Epidermal melanocyte (primary cell): Measurements from ENCODE around the gene CACNA2D2.
"Not testable (repeated sequence)": the region's sequence is repeated elsewhere in the genome, so short reads cannot be mapped to it uniquely, and the experiment has no call there.

Source experiments
- DNase-seq: peaks from one replicate; pipeline ENCODE4 v3.0.0; 2011; ENCODE audit warnings: low spot score; ENCODE audit not compliant: insufficient read length

Gene CACNA2D2

GRCh38 chr3:50530001-50530970 is 26.9 kb upstream of the CACNA2D2 start:
- DNase-seq = no peak

DNA sequence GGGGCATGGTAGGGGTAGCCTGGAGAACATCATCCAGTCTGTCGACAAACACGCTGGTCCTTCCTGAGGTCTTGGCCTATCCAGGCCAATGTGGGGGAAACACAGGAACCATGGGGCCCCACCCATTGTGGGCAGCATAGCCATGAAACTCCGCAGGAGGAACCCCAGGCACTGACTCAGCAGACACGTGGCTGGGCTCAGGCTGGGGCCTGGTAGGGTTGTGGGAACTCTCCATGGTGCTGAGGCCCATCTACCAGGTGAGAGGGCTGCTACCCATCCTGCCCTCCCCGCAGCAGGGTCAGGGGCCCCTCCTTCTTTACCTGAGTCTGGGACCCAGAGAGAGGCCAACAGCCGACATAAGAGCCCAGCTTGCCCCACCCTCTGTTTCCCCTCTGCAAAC is 22.6 kb upstream of the CACNA2D2 start:
- DNase-seq = no peak

DNA sequence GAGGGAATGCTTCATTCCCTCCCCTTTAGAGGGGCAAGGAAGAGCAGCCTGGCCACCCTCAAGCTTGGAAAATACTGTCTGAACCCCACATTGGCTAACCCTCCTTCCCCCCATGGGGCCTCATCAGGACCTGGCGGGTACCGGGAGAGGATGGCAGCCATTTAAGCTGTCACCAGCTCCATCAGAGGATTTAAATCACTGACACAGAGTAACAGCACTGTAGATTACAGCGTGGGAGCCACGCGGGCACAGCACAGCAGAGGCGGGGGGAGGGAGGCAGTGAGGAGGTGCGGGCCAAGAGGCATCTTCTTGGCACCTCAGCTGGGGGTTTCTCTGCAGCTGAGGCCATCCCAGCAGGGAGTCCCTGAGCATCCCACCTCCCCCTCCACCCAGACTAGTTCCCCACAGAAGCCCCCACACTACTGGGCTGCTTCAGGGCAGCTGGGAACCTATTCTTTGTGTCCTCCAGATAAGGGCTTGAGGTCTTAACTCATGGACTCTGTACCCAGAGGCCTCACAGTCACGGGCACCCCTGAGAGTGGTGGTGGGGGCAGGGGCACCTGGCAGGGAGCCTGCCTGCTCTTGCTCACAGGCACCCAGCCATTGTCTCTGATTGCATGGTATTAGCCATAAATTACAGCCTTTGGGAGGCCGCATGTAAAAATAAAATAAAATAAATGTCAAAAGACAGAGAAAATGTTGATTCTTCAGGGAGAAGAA is 21.9 kb upstream of the CACNA2D2 start:
- no peak for DNase-seq

DNA sequence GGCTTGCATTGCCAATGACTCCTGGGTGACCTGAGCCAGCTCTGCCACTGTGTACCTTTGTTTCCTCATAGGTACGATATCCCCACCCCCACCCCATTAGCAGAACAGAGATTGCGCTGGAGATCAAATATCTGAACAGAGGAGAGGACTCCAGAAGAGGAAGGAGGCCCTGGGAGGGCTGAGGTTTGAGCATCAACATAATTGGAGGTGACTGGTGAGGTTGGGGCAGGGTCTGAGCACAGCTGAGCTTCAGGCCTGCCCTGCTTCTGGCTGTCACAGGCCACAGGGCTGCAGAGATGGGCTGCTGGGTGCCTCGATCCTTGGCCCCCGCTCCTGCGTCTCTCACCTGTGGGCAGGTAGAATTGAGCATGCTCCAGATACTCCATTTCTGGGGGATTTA is 21.3 kb upstream of the CACNA2D2 start:
- DNase-seq = no peak

GRCh38 chr3:50523279-50523811 is 19.9 kb upstream of the CACNA2D2 start:
- DNase-seq = no peak

DNA sequence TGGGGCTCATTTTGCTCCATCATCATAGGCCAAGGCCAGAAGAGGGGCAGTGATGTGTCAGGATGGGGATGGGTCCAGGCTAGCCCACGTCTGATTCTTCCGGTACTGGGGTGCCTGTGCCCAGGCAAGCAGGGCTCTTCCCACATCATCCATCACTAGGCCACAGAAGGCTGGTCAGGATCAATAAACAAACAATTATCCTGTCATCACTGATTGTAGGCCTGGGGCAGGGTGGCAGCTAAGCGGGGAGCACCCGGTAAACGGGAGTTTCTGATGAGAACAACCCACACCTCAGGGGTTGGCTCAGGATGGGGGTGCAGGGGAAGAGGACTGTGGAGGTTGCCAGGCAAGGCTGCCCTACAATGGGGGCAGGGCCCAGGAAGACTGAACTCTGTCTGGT is 18.1 kb upstream of the CACNA2D2 start:
- DNase-seq = no peak

DNA sequence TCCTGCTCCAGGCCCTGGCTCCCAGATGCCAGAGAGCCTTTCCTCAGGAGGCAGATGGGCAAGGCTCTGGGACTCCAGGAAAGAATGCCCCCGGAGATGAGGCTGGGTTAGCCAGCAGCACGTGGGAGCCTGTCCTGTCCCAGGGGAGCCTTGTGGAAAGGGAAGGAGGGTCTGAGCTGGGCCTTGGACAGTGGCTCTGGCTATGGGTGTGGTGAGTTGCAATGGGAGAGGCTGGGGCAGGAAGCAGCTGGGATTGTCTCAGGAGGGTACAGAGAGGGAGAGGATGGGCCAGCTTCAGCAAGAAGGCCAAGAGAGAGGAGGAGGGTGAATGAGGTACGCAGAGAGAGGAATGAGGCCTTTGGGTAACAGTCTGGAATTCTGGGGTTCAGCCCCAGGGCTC is 17.4 kb upstream of the CACNA2D2 start:
- DNase-seq = no peak

DNA sequence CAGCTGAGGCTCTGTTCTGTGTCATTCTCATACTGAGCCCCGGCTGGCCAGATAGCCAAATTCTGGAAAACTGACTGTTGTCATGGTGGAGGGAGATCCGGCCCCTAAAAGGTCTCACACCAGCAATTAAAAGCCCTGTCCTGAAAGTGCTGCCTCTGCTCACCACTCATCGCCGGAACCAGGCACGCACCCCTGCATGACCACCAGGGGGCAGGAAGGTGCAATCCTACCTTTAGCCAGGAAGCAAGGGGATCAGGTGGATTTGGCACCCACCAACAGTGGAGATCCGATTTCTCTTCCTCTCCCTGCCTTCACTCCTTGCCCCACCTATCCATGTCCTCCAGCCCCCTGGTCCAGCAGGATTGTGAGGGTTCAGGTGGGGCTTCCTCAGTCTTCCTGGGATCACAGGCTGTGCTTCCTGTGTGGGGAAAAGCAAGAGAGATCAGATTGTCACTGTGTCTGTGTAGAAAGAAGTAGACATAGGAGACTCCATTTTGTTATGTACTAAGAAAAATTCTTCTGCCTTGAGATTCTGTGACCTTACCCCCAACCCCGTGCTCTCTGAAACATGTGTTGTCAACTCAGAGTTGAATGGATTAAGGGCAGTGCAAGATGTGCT is 16.1 kb upstream of the CACNA2D2 start:
- DNase-seq = peak; percentile 57

DNA sequence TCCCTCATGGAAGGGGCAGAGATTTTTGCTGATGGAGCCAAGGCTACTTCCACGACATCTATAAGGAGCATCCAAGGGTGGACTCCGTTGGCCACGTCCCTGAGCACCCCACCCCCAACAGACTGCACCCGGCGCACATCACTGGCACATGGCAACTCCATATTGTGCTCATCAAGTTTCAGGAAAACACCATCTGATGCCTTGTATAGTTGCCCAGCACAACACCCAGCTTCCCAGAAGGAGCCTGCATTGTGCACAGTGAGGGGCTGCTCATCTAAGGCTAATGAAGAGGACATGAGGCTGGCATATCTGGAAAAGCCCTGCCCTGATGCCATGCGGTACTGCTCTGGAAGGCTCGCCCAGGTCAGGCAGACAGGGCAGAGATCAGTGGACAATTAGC is 15.0 kb upstream of the CACNA2D2 start:
- no peak for DNase-seq

DNA sequence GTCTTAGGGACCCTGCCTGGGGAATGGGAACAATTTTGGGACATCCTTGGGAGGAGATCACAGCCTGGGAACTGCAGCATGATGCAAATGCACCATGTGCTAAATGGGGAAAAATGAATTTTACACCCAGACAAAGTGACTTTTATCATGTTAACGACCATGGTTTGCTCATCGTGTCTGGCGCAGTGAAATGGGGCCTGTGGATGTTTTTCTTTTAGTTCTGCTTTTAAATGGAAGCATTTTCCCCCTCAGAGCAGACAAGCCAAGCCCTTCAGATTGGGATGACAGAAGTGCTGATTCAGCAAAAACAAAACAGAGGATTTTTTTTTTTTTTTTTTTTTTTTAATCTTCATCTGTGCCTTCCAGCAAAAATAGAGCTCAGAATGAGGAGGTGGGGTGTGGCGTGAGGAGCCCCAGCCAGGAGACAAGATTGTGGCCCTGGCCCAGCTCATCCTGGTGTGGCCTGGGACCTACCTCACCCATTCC is 14.3 kb upstream of the CACNA2D2 start:
- no peak for DNase-seq

DNA sequence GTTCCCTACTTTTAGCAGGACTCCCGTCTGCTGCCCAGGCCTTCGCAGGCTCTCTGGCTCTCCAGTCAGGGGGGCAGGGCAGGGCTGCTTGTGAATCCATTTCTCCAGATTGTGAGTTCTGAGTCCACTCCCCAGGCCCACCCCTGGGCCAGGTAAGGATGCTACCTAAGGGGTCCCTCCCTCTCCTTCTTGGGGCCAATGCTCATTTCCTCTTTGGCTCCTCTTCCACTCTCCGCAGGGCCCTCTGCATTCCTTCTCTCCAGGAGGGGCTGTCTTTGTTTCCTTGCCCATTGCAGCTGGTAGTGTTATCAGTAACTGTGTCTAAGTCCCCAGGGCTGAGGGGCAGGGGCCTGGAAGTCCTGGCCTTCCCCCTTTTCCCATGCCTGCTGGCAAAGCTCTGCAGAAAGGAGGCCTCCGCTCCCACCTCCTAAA is 13.0 kb upstream of the CACNA2D2 start:
- DNase-seq = no peak

- no peak for DNase-seq
Measured at GRCh38 chr3:50515565-50516439, 12.4 kb upstream of the CACNA2D2 start.

DNA sequence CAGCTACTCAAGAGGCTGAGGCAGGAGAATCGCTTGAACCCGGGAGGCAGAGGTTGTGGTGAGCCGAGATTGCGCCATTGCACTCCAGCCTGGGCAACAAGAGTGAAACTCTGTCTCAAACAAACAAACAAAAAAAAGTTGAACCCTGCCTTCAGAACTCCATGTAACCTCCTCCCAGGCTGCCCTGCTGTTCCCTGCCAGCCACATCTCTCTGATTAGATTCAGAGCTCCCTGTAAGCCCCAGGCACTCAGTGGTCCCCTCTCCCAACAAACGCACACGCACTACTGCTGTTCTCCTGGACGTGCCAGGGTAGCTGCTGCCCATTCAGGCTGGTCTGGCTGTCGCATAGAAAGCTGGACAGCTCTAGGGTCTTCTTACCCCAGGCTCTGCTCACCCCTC is 9.5 kb upstream of the CACNA2D2 start:
- not testable (repeated sequence) for DNase-seq

GRCh38 chr3:50512131-50512530 is 8.7 kb upstream of the CACNA2D2 start:
- DNase-seq = no peak

DNA sequence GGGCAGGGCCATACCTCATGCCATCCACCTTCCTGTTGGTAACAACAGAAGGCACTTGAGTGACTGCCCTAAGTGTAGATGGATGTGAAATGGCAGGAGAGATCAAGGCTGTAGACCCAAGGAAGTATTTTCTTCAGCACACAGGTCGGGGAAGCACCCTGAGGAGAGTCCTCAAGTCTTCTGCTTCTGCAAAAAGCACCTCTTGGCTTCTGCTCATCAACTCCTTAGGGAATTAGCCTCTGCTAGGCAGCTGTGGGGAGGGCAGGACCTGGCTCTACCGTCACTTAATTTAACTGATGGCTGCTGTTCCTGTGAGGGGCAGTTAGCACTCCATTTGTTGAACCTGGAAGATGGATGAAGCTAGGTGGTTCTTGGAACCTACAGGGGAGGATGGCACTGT is 6.9 kb upstream of the CACNA2D2 start:
- no peak for DNase-seq

GRCh38 chr3:50509715-50510114 is 6.3 kb upstream of the CACNA2D2 start:
- no peak for DNase-seq

DNA sequence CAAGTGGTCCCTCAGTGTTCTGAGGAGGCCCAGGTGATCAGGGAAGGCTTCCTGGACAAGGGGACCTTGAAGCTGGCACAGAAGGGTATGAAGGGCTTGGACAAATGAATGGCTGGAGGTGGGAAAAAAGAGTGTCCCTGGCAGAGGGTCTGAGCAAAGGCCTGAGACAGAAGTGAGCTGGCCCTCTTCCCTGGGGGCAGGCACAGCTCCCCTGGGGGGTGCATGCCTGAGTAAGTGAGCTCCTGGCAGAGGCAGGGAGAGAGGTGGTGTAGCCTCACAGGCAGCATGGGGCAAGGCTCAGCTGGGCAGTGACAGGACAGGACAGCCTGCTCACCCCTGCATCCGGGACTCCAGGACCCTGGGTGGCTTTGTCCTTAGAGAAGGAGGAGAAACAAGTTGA is 5.4 kb upstream of the CACNA2D2 start:
- no peak for DNase-seq

DNA sequence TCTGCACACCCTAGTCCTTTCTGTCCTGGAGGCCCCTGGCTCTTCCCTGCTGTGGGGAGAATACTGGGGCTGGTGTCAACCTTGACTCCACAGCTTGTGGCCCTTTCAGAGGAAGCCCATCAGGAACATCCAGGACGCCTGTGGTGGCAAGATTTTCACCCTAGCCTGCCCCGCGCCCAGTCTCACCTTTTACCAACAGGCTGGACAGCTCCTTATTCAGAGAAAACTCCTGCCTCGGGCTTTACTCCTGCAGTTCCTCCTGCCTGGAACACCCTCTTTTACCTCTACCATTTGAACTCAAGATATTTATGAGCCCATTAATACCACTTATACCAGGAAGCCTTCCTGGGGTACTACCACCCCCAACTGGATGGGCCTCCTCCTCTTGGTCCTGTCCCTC is 2.7 kb upstream of the CACNA2D2 start:
- DNase-seq = no peak

- no peak for DNase-seq
Measured at GRCh38 chr3:50504681-50505080, 1.2 kb upstream of the CACNA2D2 start.

- no peak for DNase-seq
Measured at GRCh38 chr3:50502584-50503423, 630 bp downstream of the CACNA2D2 start.
